HepG2 (cell line): ENCODE results near the gene EI24. TPM values are rescaled to one million over a fixed set of nuclear protein-coding genes. Genes with fewer than 3 reads are reported as not detected.
A peak's percentile ranks its signal among the peaks of the same experiment; 100 is the strongest.

Experiments
- ARNT ChIP-seq: fragments of 450-650 bp; IDR thresholded peaks from 2 replicates; pipeline ENCODE4 v1.6.1; 2017
- FOXO1 ChIP-seq: sonication (generic); formaldehyde crosslinking; IDR thresholded peaks from 2 replicates; pipeline ENCODE4 v1.4.0; 2020; ENCODE audit warnings: missing genetic modification reagents
- PHF8 ChIP-seq: sonication (generic); formaldehyde crosslinking; IDR thresholded peaks from 2 replicates; pipeline ENCODE4 v1.5.0; 2020; ENCODE audit warnings: missing genetic modification reagents
- ZFP37 ChIP-seq: sonication (generic); formaldehyde crosslinking; IDR thresholded peaks from 2 replicates; pipeline ENCODE4 v1.4.0; 2020; ENCODE audit warnings: missing genetic modification reagents, borderline replicate concordance
- ZKSCAN1 ChIP-seq: fragments of 150-350 bp; IDR thresholded peaks from 2 replicates; pipeline ENCODE4 v1.6.1; 2014; ENCODE audit warnings: low read length
- ZSCAN9 ChIP-seq: IDR thresholded peaks from 2 replicates; pipeline ENCODE4 v1.6.1; 2016; ENCODE audit warnings: borderline replicate concordance
- polyA plus RNA-seq, 8 experiments: library from polyadenylated mRNA; depleted of rRNA in 3 of 8; stranded (reverse) in 7 of 8; unstranded in 1 of 8; fragments of >200 nt; fragmentation: Illumina TruSeq in 4 of 8; extraction: Trizol in 4 of 8; gene quantifications; 2 replicates each; pipeline versions ENCODE4 v1.2.1 to v1.2.3, GENCODE V29; 2011 to 2016; ENCODE audit warnings: low read depth in 4 of 8, missing spikeins in 1 of 8, mixed read lengths in 1 of 8; ENCODE audit not compliant: insufficient read depth in 1 of 8
- total RNA-seq, 5 experiments: library from RNA; depleted of rRNA; stranded (reverse); fragments of >200 nt; fragmentation: Illumina TruSeq; extraction: Trizol; gene quantifications; 2 replicates each; pipeline ENCODE4 v1.2.3, GENCODE V29; 2016; ENCODE audit warnings: low read depth in 1 of 5
- TF ChIP-seq, protein P1 (sequence below): sonication (generic); formaldehyde crosslinking; IDR thresholded peaks from 2 replicates; pipeline ENCODE4 v1.9.0; 2021; ENCODE audit warnings: mild to moderate bottlenecking, missing genetic modification reagents
- TF ChIP-seq, protein P2 (sequence below): sonication (generic); formaldehyde crosslinking; IDR thresholded peaks from 2 replicates; pipeline ENCODE4 v1.4.0; 2020; ENCODE audit warnings: missing genetic modification reagents
- TF ChIP-seq, protein P3 (sequence below): sonication (generic); formaldehyde crosslinking; IDR thresholded peaks from 2 replicates; pipeline ENCODE4 v1.4.0; 2020; ENCODE audit warnings: missing genetic modification reagents, borderline replicate concordance
- TF ChIP-seq, protein P4 (sequence below): sonication (generic); formaldehyde crosslinking; IDR thresholded peaks from 2 replicates; pipeline ENCODE4 v1.4.0; 2020; ENCODE audit warnings: missing genetic modification reagents

EI24 gene
- total and polyA plus RNA-seq, 2 of the 13 experiments (the other 11 are each of a cell fraction or from before 2014, with no cell fraction given), result 84.7 to 126 TPM

DNA sequence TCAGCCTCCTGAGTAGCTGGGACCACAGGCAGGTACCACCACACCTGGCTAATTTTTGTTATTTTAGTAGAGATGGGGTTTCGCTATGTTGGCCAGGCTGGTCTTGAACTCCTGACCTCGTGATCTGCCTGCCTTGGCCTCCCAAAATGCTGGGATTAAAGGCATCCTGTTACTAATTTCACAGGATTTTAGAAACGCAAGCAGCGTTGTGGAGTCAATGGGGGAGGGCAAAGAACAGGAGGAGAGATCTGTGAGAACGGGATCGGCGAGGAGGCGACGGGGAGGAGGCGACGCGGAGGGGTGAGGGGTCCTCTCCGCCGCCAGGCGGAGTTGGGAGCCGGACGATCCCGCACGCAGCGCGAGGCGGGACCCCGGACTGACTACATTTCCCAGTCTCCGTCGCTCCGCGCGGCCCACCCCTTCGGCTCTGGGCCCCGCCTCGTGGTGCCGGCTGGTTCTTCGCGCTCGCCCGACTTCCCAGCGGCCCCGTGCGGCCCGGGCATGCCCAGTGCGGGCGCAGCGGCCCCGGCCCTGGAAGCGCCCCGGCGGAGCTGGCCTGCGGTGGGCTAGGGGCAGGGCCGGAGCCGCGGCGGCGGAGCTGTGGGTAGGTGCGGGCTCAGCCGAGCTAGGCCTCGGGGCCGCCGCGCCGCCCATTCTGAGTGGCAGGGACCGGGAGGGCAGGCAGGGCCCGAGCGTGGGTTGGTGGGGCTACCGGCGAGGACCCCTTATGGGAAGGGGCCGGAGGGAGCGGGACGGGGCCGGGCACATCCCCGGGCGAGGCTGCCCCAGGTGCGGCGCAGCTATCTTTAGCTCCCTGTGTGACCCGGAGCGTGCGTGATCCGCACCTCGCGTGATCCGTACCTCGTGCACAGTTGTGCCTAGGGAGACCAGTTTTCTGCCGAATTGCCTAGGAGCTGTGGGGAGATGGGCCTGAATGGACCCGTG, at the start of gene EI24 (continued):
- no peak for TF ChIP-seq ZKSCAN1
- TF ChIP-seq ARNT, result no peak
- peak; percentile 28; the same call in 1 of the 2 replicates for TF ChIP-seq ZSCAN9 (CRISPR knock-in tag)
- TF ChIP-seq ZFP37 (CRISPR knock-in tag), result no peak
- peak; percentile 86 for TF ChIP-seq PHF8 (CRISPR knock-in tag)
- TF ChIP-seq, protein P1, sequence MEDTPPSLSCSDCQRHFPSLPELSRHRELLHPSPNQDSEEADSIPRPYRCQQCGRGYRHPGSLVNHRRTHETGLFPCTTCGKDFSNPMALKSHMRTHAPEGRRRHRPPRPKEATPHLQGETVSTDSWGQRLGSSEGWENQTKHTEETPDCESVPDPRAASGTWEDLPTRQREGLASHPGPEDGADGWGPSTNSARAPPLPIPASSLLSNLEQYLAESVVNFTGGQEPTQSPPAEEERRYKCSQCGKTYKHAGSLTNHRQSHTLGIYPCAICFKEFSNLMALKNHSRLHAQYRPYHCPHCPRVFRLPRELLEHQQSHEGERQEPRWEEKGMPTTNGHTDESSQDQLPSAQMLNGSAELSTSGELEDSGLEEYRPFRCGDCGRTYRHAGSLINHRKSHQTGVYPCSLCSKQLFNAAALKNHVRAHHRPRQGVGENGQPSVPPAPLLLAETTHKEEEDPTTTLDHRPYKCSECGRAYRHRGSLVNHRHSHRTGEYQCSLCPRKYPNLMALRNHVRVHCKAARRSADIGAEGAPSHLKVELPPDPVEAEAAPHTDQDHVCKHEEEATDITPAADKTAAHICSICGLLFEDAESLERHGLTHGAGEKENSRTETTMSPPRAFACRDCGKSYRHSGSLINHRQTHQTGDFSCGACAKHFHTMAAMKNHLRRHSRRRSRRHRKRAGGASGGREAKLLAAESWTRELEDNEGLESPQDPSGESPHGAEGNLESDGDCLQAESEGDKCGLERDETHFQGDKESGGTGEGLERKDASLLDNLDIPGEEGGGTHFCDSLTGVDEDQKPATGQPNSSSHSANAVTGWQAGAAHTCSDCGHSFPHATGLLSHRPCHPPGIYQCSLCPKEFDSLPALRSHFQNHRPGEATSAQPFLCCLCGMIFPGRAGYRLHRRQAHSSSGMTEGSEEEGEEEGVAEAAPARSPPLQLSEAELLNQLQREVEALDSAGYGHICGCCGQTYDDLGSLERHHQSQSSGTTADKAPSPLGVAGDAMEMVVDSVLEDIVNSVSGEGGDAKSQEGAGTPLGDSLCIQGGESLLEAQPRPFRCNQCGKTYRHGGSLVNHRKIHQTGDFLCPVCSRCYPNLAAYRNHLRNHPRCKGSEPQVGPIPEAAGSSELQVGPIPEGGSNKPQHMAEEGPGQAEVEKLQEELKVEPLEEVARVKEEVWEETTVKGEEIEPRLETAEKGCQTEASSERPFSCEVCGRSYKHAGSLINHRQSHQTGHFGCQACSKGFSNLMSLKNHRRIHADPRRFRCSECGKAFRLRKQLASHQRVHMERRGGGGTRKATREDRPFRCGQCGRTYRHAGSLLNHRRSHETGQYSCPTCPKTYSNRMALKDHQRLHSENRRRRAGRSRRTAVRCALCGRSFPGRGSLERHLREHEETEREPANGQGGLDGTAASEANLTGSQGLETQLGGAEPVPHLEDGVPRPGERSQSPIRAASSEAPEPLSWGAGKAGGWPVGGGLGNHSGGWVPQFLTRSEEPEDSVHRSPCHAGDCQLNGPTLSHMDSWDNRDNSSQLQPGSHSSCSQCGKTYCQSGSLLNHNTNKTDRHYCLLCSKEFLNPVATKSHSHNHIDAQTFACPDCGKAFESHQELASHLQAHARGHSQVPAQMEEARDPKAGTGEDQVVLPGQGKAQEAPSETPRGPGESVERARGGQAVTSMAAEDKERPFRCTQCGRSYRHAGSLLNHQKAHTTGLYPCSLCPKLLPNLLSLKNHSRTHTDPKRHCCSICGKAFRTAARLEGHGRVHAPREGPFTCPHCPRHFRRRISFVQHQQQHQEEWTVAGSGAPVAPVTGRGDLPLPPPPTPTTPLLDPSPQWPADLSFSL (CRISPR knock-in tag), result no peak
- peak; percentile 37; the same call in 1 of the 2 replicates for TF ChIP-seq FOXO1
- TF ChIP-seq, protein P2, sequence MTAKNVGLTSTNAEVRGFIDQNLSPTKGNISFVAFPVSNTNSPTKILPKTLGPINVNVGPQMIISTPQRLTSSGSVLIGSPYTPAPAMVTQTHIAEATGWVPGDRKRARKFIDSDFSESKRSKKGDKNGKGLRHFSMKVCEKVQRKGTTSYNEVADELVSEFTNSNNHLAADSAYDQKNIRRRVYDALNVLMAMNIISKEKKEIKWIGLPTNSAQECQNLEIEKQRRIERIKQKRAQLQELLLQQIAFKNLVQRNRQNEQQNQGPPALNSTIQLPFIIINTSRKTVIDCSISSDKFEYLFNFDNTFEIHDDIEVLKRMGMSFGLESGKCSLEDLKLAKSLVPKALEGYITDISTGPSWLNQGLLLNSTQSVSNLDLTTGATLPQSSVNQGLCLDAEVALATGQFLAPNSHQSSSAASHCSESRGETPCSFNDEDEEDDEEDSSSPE (CRISPR knock-in tag), result peak; percentile 85
- TF ChIP-seq, protein P3, sequence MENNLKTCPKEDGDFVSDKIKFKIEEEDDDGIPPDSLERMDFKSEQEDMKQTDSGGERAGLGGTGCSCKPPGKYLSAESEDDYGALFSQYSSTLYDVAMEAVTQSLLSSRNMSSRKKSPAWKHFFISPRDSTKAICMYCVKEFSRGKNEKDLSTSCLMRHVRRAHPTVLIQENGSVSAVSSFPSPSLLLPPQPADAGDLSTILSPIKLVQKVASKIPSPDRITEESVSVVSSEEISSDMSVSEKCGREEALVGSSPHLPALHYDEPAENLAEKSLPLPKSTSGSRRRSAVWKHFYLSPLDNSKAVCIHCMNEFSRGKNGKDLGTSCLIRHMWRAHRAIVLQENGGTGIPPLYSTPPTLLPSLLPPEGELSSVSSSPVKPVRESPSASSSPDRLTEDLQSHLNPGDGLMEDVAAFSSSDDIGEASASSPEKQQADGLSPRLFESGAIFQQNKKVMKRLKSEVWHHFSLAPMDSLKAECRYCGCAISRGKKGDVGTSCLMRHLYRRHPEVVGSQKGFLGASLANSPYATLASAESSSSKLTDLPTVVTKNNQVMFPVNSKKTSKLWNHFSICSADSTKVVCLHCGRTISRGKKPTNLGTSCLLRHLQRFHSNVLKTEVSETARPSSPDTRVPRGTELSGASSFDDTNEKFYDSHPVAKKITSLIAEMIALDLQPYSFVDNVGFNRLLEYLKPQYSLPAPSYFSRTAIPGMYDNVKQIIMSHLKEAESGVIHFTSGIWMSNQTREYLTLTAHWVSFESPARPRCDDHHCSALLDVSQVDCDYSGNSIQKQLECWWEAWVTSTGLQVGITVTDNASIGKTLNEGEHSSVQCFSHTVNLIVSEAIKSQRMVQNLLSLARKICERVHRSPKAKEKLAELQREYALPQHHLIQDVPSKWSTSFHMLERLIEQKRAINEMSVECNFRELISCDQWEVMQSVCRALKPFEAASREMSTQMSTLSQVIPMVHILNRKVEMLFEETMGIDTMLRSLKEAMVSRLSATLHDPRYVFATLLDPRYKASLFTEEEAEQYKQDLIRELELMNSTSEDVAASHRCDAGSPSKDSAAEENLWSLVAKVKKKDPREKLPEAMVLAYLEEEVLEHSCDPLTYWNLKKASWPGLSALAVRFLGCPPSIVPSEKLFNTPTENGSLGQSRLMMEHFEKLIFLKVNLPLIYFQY, result no peak
- TF ChIP-seq, protein P4, sequence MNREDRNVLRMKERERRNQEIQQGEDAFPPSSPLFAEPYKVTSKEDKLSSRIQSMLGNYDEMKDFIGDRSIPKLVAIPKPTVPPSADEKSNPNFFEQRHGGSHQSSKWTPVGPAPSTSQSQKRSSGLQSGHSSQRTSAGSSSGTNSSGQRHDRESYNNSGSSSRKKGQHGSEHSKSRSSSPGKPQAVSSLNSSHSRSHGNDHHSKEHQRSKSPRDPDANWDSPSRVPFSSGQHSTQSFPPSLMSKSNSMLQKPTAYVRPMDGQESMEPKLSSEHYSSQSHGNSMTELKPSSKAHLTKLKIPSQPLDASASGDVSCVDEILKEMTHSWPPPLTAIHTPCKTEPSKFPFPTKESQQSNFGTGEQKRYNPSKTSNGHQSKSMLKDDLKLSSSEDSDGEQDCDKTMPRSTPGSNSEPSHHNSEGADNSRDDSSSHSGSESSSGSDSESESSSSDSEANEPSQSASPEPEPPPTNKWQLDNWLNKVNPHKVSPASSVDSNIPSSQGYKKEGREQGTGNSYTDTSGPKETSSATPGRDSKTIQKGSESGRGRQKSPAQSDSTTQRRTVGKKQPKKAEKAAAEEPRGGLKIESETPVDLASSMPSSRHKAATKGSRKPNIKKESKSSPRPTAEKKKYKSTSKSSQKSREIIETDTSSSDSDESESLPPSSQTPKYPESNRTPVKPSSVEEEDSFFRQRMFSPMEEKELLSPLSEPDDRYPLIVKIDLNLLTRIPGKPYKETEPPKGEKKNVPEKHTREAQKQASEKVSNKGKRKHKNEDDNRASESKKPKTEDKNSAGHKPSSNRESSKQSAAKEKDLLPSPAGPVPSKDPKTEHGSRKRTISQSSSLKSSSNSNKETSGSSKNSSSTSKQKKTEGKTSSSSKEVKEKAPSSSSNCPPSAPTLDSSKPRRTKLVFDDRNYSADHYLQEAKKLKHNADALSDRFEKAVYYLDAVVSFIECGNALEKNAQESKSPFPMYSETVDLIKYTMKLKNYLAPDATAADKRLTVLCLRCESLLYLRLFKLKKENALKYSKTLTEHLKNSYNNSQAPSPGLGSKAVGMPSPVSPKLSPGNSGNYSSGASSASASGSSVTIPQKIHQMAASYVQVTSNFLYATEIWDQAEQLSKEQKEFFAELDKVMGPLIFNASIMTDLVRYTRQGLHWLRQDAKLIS, result no peak
